Peyer's patch (tissue), 4 donors: Measurements from ENCODE around the gene INF2. TPM values are rescaled to one million over a fixed set of nuclear protein-coding genes. Genes with fewer than 3 reads are reported as not detected.

Experiments used
- DNase-seq, 3 donors: peaks; one replicate each; pipeline ENCODE4 v3.0.0-alpha.2; 2017 to 2019
- H3K27ac ChIP-seq, 4 donors: fragments of 200-600 bp; sonication (generic); one replicate each; pipeline ENCODE4 v1.5.1; 2016 to 2019
- H3K27me3 ChIP-seq, 2 donors: fragments of 200-600 bp; sonication (generic); one replicate each; pipeline ENCODE4 v1.5.1; 2019
- H3K36me3 ChIP-seq, 3 donors: fragments of 200-600 bp; sonication (generic); one replicate each; pipeline ENCODE4 v1.5.1; 2016 to 2019
- H3K4me1 ChIP-seq, 4 donors: fragments of 200-600 bp; sonication (generic); one replicate each; pipeline ENCODE4 v1.5.1; 2016 to 2019
- H3K4me3 ChIP-seq, 4 donors: fragments of 200-600 bp; sonication (generic); 1 replicate in 3 of 4; 2 replicates in 1 of 4; pipeline ENCODE4 v1.5.1; 2016 to 2019; ENCODE audit warnings: mild to moderate bottlenecking in 1 of 4
- H3K9me3 ChIP-seq, 4 donors: fragments of 200-600 bp; sonication (generic); one replicate each; pipeline ENCODE4 v1.5.1; 2016 to 2019; ENCODE audit warnings: mild to moderate bottlenecking in 1 of 4
- POLR2A ChIP-seq, 2 donors: fragments of 450-650 bp; IDR thresholded peaks; one replicate each; pipeline ENCODE4 v1.5.1; 2017; ENCODE audit warnings: antibody characterized with exemption in 2 of 2, mild to moderate bottlenecking in 2 of 2, moderate library complexity in 2 of 2
- total RNA-seq, 4 donors: library from RNA; depleted of rRNA; stranded (reverse); fragments of >200 nt; gene quantifications; one replicate each; pipeline ENCODE4 v1.1.0, GENCODE V29; 2016
- TF ChIP-seq, protein P1 (sequence below), 6 experiments: fragments of 450-650 bp in 4 of 6; fragments of 200-600 bp in 2 of 6; sonication (generic) in 1 of 6; IDR thresholded peaks; one replicate each; pipeline ENCODE4 v1.5.1; 2017 to 2019; ENCODE audit warnings: antibody characterized with exemption in 6 of 6, mild to moderate bottlenecking in 3 of 6, moderate library complexity in 1 of 6

INF2 gene
- total RNA-seq, 4 donors from 2014 or later = 137 to 287 (median 203) TPM

GRCh38 chr14:104706733-104707607 lies 17.6 kb downstream of the INF2 start:
- TF ChIP-seq, protein P1, sequence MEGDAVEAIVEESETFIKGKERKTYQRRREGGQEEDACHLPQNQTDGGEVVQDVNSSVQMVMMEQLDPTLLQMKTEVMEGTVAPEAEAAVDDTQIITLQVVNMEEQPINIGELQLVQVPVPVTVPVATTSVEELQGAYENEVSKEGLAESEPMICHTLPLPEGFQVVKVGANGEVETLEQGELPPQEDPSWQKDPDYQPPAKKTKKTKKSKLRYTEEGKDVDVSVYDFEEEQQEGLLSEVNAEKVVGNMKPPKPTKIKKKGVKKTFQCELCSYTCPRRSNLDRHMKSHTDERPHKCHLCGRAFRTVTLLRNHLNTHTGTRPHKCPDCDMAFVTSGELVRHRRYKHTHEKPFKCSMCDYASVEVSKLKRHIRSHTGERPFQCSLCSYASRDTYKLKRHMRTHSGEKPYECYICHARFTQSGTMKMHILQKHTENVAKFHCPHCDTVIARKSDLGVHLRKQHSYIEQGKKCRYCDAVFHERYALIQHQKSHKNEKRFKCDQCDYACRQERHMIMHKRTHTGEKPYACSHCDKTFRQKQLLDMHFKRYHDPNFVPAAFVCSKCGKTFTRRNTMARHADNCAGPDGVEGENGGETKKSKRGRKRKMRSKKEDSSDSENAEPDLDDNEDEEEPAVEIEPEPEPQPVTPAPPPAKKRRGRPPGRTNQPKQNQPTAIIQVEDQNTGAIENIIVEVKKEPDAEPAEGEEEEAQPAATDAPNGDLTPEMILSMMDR (IDR thresholded peaks at IDR 0.05) = no peak
- TF ChIP-seq POLR2A (IDR thresholded peaks at IDR 0.05) = no peak
- Histone ChIP-seq H3K27me3 (no peaks in the 10 kb centered on the region), H3K4me1 (peaks cover 0 to 9% (median 3%) of the 10 kb centered on the region in 4 donors), H3K27ac (no peak overlapping the region), H3K4me3 (no peak overlapping the region), H3K36me3 (peaks cover 0 to 81% (median 2%) of the 10 kb centered on the region in 3 donors), H3K9me3 (no peaks in the 10 kb centered on the region)
- DNase-seq = no peak

DNA sequence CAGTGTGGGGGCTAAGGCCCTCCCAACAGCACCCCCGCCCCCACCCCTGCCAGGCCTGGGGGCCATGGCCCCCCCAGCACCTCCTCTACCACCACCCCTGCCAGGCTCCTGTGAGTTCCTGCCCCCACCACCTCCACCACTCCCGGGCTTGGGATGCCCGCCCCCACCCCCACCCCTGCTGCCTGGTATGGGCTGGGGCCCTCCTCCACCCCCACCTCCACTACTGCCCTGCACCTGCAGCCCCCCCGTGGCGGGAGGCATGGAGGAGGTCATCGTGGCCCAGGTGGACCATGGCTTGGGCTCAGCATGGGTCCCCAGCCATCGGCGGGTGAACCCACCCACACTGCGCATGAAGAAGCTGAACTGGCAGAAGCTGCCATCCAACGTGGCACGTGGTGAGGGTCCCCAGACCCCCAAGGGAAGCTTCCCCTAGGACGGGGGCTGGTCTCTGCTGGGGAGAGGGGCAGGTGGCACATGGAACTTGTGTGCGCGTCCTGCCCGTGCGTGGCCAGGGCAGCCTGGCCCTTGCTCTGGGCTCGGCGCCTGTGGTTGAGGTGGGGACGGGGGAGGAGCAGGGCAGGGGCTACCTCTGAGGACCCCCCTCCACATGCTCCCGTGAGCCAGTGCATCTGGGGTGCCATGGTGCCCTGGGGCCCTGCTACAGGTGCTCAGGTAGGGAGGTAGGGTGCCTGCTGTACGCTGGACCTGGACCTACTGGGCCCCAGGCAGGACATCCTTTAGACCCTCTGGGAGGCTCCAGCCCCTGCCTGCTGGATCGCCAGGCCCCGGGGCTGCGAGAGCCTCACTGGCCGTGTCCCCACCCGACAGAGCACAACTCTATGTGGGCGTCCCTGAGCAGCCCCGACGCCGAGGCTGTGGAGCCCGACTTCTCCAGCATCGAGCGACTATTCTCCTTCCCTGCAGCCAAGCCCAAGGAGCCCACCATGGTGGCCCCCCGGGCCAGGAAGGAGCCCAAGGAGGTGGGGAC lies 18.5 kb downstream of the INF2 start:
- no peaks in the 10 kb centered on the region for H3K9me3 ChIP-seq
- no peak overlapping the region for H3K4me3 ChIP-seq
- DNase-seq = no peak
- peaks cover 0 to 9% (median 3%) of the 10 kb centered on the region in 4 donors for H3K4me1 ChIP-seq
- TF ChIP-seq, protein P1 (IDR thresholded peaks at IDR 0.05) = no peak
- no peak for TF ChIP-seq POLR2A (IDR thresholded peaks at IDR 0.05)
- H3K27ac ChIP-seq = no peak overlapping the region
- H3K36me3 ChIP-seq = peaks cover 0 to 81% (median 2%) of the 10 kb centered on the region in 3 donors
- H3K27me3 ChIP-seq = no peaks in the 10 kb centered on the region

- Histone ChIP-seq H3K27ac (no peak overlapping the region), H3K36me3 (peaks cover 0 to 81% (median 2%) of the 10 kb centered on the region in 3 donors), H3K27me3 (no peaks in the 10 kb centered on the region), H3K9me3 (no peaks in the 10 kb centered on the region), H3K4me3 (no peak overlapping the region), H3K4me1 (peaks cover 0 to 9% (median 3%) of the 10 kb centered on the region in 4 donors)
- peak; percentile 70 to 89 (median 82) for DNase-seq
- TF ChIP-seq, protein P1 (IDR thresholded peaks at IDR 0.05) = peak; percentile 93 to 98 (median 94)
- no peak for TF ChIP-seq POLR2A (IDR thresholded peaks at IDR 0.05)
These were observed 19.3 kb downstream of the INF2 start for GRCh38 chr14:104708606-104709268.

DNA sequence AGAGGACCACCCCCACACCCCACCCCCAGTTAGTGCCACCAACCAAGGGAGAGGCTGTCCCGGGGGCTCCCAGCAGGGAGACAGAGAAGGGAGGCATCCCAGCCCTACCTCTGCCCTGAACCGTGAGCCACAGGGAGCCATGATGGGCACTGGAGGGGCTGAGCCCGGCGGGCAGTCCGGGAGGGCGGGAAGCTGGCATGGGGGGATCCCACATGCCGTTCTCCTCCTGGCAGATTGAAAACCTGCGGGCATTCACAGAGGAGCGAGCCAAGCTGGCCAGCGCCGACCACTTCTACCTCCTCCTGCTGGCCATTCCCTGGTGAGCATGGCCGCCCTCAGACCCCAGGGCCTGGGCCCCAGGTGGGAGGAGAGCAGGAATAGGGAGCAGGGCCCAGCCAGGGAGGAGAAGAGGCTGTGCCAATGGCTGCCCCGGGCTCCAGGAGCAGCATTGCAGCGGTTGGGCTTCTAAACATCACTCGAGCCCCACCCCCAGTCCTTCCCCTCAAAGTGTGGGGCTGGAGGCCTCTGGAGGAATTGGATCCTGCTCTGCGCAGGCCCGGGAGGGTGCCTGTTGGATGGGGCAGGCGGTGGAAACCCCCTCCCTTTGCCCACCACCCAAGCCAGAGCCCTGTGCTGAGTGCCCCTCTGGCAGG lies 20.1 kb downstream of the INF2 start:
- no peak for DNase-seq
- H3K9me3 ChIP-seq = no peaks in the 10 kb centered on the region
- H3K27ac ChIP-seq = no peak overlapping the region
- TF ChIP-seq, protein P1 (IDR thresholded peaks at IDR 0.05) = no peak
- TF ChIP-seq POLR2A (IDR thresholded peaks at IDR 0.05) = no peak
- no peaks in the 10 kb centered on the region for H3K27me3 ChIP-seq
- H3K4me1 ChIP-seq = peaks cover 0 to 9% (median 3%) of the 10 kb centered on the region in 4 donors
- peaks cover 0 to 81% (median 2%) of the 10 kb centered on the region in 3 donors for H3K36me3 ChIP-seq
- H3K4me3 ChIP-seq = no peak overlapping the region
